Liver (tissue), 9 donors: ENCODE data around the gene PTRH2. TPM values are rescaled to one million over a fixed set of nuclear protein-coding genes. Genes with fewer than 3 reads are reported as not detected.
"Not testable (repeated sequence)": the region's sequence is repeated elsewhere in the genome, so short reads cannot be mapped to it uniquely, and the experiment has no call there.

Experiments used
- DNase-seq: peaks from one replicate; pipeline ENCODE4 v3.0.0-alpha.2; 2017; ENCODE audit warnings: low spot score
- H3K27ac ChIP-seq, 2 donors: one replicate each; pipeline ENCODE4 v1.7.0; 2013; ENCODE audit warnings: inconsistent platforms in 2 of 2, low read length in 2 of 2, control low read depth in 1 of 2, low read depth in 1 of 2, mild to moderate bottlenecking in 1 of 2
- H3K27me3 ChIP-seq, 4 donors: one replicate each; pipeline versions ENCODE4 v1.6.1 to v1.7.0; 2013; ENCODE audit warnings: low read length in 3 of 4, inconsistent platforms in 1 of 4, mild to moderate bottlenecking in 1 of 4, moderate library complexity in 1 of 4; ENCODE audit not compliant: control insufficient read depth in 4 of 4, insufficient read depth in 4 of 4
- H3K36me3 ChIP-seq, 4 donors: one replicate each; pipeline versions ENCODE4 v1.6.1 to v1.7.0; 2013; ENCODE audit warnings: low read length in 3 of 4, mild to moderate bottlenecking in 3 of 4, low read depth in 1 of 4, moderate library complexity in 1 of 4; ENCODE audit not compliant: control insufficient read depth in 4 of 4, insufficient read depth in 3 of 4
- H3K4me1 ChIP-seq, 4 donors: one replicate each; pipeline versions ENCODE4 v1.6.1 to v1.7.0; 2013; ENCODE audit warnings: low read length in 3 of 4, mild to moderate bottlenecking in 3 of 4, moderate library complexity in 1 of 4; ENCODE audit not compliant: control insufficient read depth in 4 of 4, insufficient read depth in 4 of 4
- H3K4me3 ChIP-seq, 3 donors: one replicate each; pipeline versions ENCODE4 v1.6.1 to v1.7.0; 2013; ENCODE audit warnings: low read length in 3 of 3, control low read depth in 1 of 3, low read depth in 1 of 3, mild to moderate bottlenecking in 1 of 3
- H3K9ac ChIP-seq, 2 donors: one replicate each; pipeline ENCODE4 v1.7.0; 2013; ENCODE audit warnings: low read length in 2 of 2, mild to moderate bottlenecking in 2 of 2, moderate library complexity in 2 of 2, control low read depth in 1 of 2, low read depth in 1 of 2
- H3K9me3 ChIP-seq, 4 donors: one replicate each; pipeline versions ENCODE4 v1.6.1 to v1.7.0; 2013; ENCODE audit warnings: low read length in 3 of 4; ENCODE audit not compliant: control insufficient read depth in 4 of 4
- ATF3 ChIP-seq: IDR thresholded peaks from 2 replicates; pipeline ENCODE4 v1.6.1; 2016; ENCODE audit warnings: antibody characterized with exemption
- CTCF ChIP-seq: fragments of 150-350 bp; IDR thresholded peaks from 2 replicates; pipeline ENCODE4 v1.5.1; 2017; ENCODE audit warnings: improper control_type of control experiment, low read depth, low read length; ENCODE audit not compliant: missing input control
- EGR1 ChIP-seq, 2 donors: IDR thresholded peaks; 2 replicates each; pipeline ENCODE4 v1.6.1; 2016 to 2018; ENCODE audit warnings: antibody characterized with exemption in 2 of 2, low read depth in 2 of 2
- FOXA1 ChIP-seq: IDR thresholded peaks from 2 replicates; pipeline ENCODE4 v1.6.1; 2016; ENCODE audit warnings: antibody characterized with exemption
- FOXA2 ChIP-seq: IDR thresholded peaks from 2 replicates; pipeline ENCODE4 v1.6.1; 2016; ENCODE audit warnings: antibody characterized with exemption
- GABPA ChIP-seq, 2 donors: IDR thresholded peaks in 1 of 2; conservative IDR thresholded peaks in 1 of 2; 2 replicates each; pipeline ENCODE4 v1.6.1; 2016; ENCODE audit warnings: antibody characterized with exemption in 2 of 2, mild to moderate bottlenecking in 1 of 2, moderate library complexity in 1 of 2
- HNF4A ChIP-seq, 2 donors: conservative IDR thresholded peaks; 2 replicates each; pipeline ENCODE4 v1.6.1; 2016; ENCODE audit warnings: antibody characterized with exemption in 2 of 2, mild to moderate bottlenecking in 2 of 2
- HNF4G ChIP-seq: IDR thresholded peaks from 2 replicates; pipeline ENCODE4 v1.6.1; 2016; ENCODE audit warnings: antibody characterized with exemption
- JUND ChIP-seq, 2 donors: IDR thresholded peaks; 2 replicates each; pipeline ENCODE4 v1.6.1; 2016; ENCODE audit warnings: antibody characterized with exemption in 2 of 2
- MAX ChIP-seq: IDR thresholded peaks from 2 replicates; pipeline ENCODE4 v1.6.1; 2016; ENCODE audit warnings: antibody characterized with exemption
- NR2F2 ChIP-seq: IDR thresholded peaks from 2 replicates; pipeline ENCODE4 v1.6.1; 2016; ENCODE audit warnings: antibody characterized with exemption
- RAD21 ChIP-seq, 2 donors: IDR thresholded peaks; 2 replicates each; pipeline ENCODE4 v1.6.1; 2016; ENCODE audit warnings: antibody characterized with exemption in 2 of 2, mild to moderate bottlenecking in 2 of 2
- REST ChIP-seq: IDR thresholded peaks from 2 replicates; pipeline ENCODE4 v1.6.1; 2016; ENCODE audit warnings: antibody characterized with exemption, mild to moderate bottlenecking
- RXRA ChIP-seq, 2 donors: IDR thresholded peaks; 2 replicates each; pipeline ENCODE4 v1.6.1; 2017 to 2018; ENCODE audit warnings: antibody characterized with exemption in 2 of 2, mild to moderate bottlenecking in 1 of 2
- TAF1 ChIP-seq: conservative IDR thresholded peaks from 2 replicates; pipeline ENCODE4 v1.6.1; 2016; ENCODE audit warnings: antibody characterized with exemption, mild to moderate bottlenecking
- YY1 ChIP-seq: IDR thresholded peaks from 2 replicates; pipeline ENCODE4 v1.6.1; 2016; ENCODE audit warnings: antibody characterized with exemption, mild to moderate bottlenecking
- ZBTB33 ChIP-seq: IDR thresholded peaks from 2 replicates; pipeline ENCODE4 v1.6.1; 2016; ENCODE audit warnings: antibody characterized with exemption
- WGBS: extraction: QIAGEN DNeasy Blood & Tissue Kit; methylation state at CpG from one replicate; pipeline ENCODE4 v1.1.7; 2013; 5-methylcytosine and 5-hydroxymethylcytosine counted together
- polyA plus RNA-seq, 2 donors: library from polyadenylated mRNA; stranded (reverse) in 1 of 2; unstranded in 1 of 2; fragments of 200-250 nt in 1 of 2; fragments of >200 nt in 1 of 2; fragmentation: Nextera tagmentation in 1 of 2; extraction: Ambion mirVana in 1 of 2; gene quantifications; one replicate each; pipeline versions ENCODE4 v1.2.1 to v1.2.3, GENCODE V29; 2013 to 2015
- total RNA-seq, 2 donors: library from RNA; depleted of rRNA; stranded (reverse); fragments of >200 nt; gene quantifications; one replicate each; pipeline ENCODE4 v1.2.3, GENCODE V29; 2014
- donor health status: healthy.
- donor health status: healthy.
- donor health status: healthy.
- donor health status: healthy.
- donor health status: healthy.

PTRH2 gene
- total and polyA plus RNA-seq, 4 donors = 9.7 to 39.1 (median 23.1) TPM

GRCh38 chr17:59756236-59756818 lies 49.1 kb upstream of the PTRH2 start:
- peaks cover 0 to 6% (median 1%) of the 10 kb centered on the region in 4 donors for H3K36me3 ChIP-seq
- DNase-seq = no peak
- H3K9me3 ChIP-seq = no peaks in the 10 kb centered on the region
- H3K27me3 ChIP-seq = no peaks in the 10 kb centered on the region
- H3K27ac ChIP-seq = no peak overlapping the region
- no peak overlapping the region for H3K4me3 ChIP-seq
- TF ChIP-seq ZBTB33 (no peak), GABPA (IDR thresholded peaks at IDR 0.05 in 1 of 2, conservative IDR thresholded peaks at IDR 0.05 in 1 of 2) (no peak), EGR1 (IDR thresholded peaks at IDR 0.05; ENCODE audit: low read depth in 2 of 2) (no peak), REST (no peak), HNF4A (conservative IDR thresholded peaks at IDR 0.05) (no peak), MAX (no peak)
- H3K4me1 ChIP-seq = peaks cover 0 to 6% (median 2%) of the 10 kb centered on the region in 4 donors
- peak overlapping the region in 1 of 2 donors; percentile 43 for H3K9ac ChIP-seq
- 73% methylated on average over 3 of the region's 3 CpGs for WGBS

- H3K4me3 ChIP-seq, DNase-seq, H3K9ac ChIP-seq, H3K9me3 ChIP-seq, H3K36me3 ChIP-seq, H3K27ac ChIP-seq, H3K4me1 ChIP-seq, H3K27me3 ChIP-seq: not testable (repeated sequence)
- WGBS = 95% methylated on average over 12 of the region's 12 CpGs
These were observed 47.8 kb upstream of the PTRH2 start for GRCh38 chr17:59755069-59755468.

- H3K4me1 ChIP-seq = peaks cover 0 to 6% (median 2%) of the 10 kb centered on the region in 4 donors
- DNase-seq = no peak
- no peak overlapping the region for H3K27ac ChIP-seq
- TF ChIP-seq ATF3 (no peak), TAF1 (no peak), REST (no peak), YY1 (no peak), CTCF (no peak), HNF4G (no peak), FOXA2 (no peak), JUND (IDR thresholded peaks at IDR 0.05) (no peak), FOXA1 (no peak), RAD21 (IDR thresholded peaks at IDR 0.05) (no peak), NR2F2 (no peak), RXRA (IDR thresholded peaks at IDR 0.05) (no peak), HNF4A (conservative IDR thresholded peaks at IDR 0.05) (no peak), GABPA (IDR thresholded peaks at IDR 0.05 in 1 of 2, conservative IDR thresholded peaks at IDR 0.05 in 1 of 2) (no peak)
These were observed 47.3 kb upstream of the PTRH2 start for GRCh38 chr17:59754552-59754951.

More at GRCh38 chr17:59754552-59754951, 47.3 kb upstream of the PTRH2 start:
- Histone ChIP-seq H3K9ac (no peak overlapping the region), H3K4me3 (no peak overlapping the region), H3K9me3 (no peaks in the 10 kb centered on the region), H3K36me3 (peaks cover 0 to 6% (median 1%) of the 10 kb centered on the region in 4 donors), H3K27me3 (no peaks in the 10 kb centered on the region)
